Measurements from ENCODE around the gene MAD1L1.
A peak's percentile ranks its signal among the peaks of the same experiment; 100 is the strongest.
"Not testable (repeated sequence)": the region's sequence is repeated elsewhere in the genome, so short reads cannot be mapped to it uniquely, and the experiment has no call there.

The MAD1L1 gene

GRCh38 chr7:1975179-1975578, 257.6 kb downstream of the MAD1L1 start:
- no peak for DNase-seq (ENCODE audit: low read depth in 1 of 2, low spot score in 1 of 2)

- no peak for DNase-seq (ENCODE audit: low read depth in 1 of 2, low spot score in 1 of 2)
Measured at GRCh38 chr7:1974290-1975101, 258.2 kb downstream of the MAD1L1 start.

GRCh38 chr7:1973321-1974251, 259.2 kb downstream of the MAD1L1 start:
- no peak for DNase-seq (ENCODE audit: low read depth in 1 of 2, low spot score in 1 of 2)

- no peak for DNase-seq (ENCODE audit: low read depth in 1 of 2, low spot score in 1 of 2)
Measured at GRCh38 chr7:1972744-1973143, 260.0 kb downstream of the MAD1L1 start.

- no peak for DNase-seq (ENCODE audit: low read depth in 1 of 2, low spot score in 1 of 2)
Measured at GRCh38 chr7:1971946-1972654, 260.6 kb downstream of the MAD1L1 start.

GRCh38 chr7:1970895-1971294, 261.9 kb downstream of the MAD1L1 start:
- no peak for DNase-seq (ENCODE audit: low read depth in 1 of 2, low spot score in 1 of 2)

- DNase-seq (ENCODE audit: low read depth in 1 of 2, low spot score in 1 of 2), result not testable (repeated sequence)
Measured at GRCh38 chr7:1970285-1970660, 262.5 kb downstream of the MAD1L1 start.

- DNase-seq (ENCODE audit: low read depth in 1 of 2, low spot score in 1 of 2), result no peak
Measured at GRCh38 chr7:1969459-1970284, 263.1 kb downstream of the MAD1L1 start.

- no peak for DNase-seq (ENCODE audit: low read depth in 1 of 2, low spot score in 1 of 2)
Measured at GRCh38 chr7:1968397-1969111, 264.2 kb downstream of the MAD1L1 start.

- DNase-seq (ENCODE audit: low read depth in 1 of 2, low spot score in 1 of 2), result no peak
Measured at GRCh38 chr7:1967512-1968396, 265.0 kb downstream of the MAD1L1 start.

- DNase-seq (ENCODE audit: low read depth in 1 of 2, low spot score in 1 of 2), result no peak
Measured at GRCh38 chr7:1966631-1967200, 266.0 kb downstream of the MAD1L1 start.

GRCh38 chr7:1965579-1966294, 267.0 kb downstream of the MAD1L1 start:
- no peak for DNase-seq (ENCODE audit: low read depth in 1 of 2, low spot score in 1 of 2)

GRCh38 chr7:1964913-1965578, 267.7 kb downstream of the MAD1L1 start:
- no peak for DNase-seq (ENCODE audit: low read depth in 1 of 2, low spot score in 1 of 2)

- no peak for DNase-seq (ENCODE audit: low read depth in 1 of 2, low spot score in 1 of 2)
Measured at GRCh38 chr7:1964211-1964912, 268.4 kb downstream of the MAD1L1 start.

- no peak for DNase-seq (ENCODE audit: low read depth in 1 of 2, low spot score in 1 of 2)
Measured at GRCh38 chr7:1963575-1963974, 269.2 kb downstream of the MAD1L1 start.

GRCh38 chr7:1961701-1962276, 271.0 kb downstream of the MAD1L1 start:
- peak in 1 of 2 donors; percentile 43 for DNase-seq (ENCODE audit: low read depth in 1 of 2, low spot score in 1 of 2)

All from activated T-helper 1 cell treated with anti-CD3 and anti-CD28 coated beads, Interleukin-2, amount 50 U/mL, for 16 hours (primary cell).